NCI-H1417 treated with DMSO at 0.1 percent for 48 hours (cell line): ENCODE results near the gene ADAM22.

Source experiments
- DNase-seq: peaks from one replicate; lab custom pipeline; 2025; lab: John Stamatoyannopoulos, UW

Gene ADAM22

DNA sequence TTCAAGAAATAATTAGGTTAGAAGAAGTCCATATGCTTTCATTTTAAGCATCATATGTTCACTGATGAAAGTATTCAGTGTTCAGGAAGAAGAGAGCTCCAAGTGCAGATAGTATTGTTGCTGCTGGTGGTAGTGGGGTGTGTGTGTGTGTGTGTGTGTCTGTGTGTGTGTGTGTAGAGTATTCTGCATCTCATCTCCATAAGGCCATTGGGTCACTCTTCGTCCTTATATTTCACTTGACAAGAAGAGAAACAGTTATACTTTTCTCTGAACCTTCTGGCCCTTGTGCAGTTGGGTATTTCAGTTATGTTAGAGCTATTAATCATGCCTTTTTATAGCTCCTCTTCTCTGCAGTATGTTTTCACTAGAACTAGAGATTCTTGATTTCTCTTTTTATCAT lies 26.2 kb downstream of the ADAM22 start:
- DNase-seq: no peak

DNA sequence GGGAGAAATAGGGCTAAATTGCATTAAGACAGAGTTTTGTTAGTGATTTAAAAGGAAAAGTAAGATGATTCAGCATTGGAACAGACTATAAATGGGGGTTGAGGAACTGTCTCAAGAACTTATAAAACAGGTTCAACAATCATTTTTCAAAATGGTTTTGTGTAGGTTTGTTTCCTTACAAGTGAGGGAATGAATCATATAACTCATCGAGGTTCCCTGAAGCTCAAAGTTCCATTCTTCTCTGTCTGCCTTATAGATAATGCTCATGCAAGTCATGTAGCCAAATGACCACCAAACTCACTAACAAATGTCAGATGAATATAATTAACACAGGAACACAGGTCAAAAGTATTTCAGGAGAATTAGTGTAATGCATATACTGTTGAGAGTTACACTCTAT lies 27.7 kb downstream of the ADAM22 start:
- DNase-seq: no peak

DNA sequence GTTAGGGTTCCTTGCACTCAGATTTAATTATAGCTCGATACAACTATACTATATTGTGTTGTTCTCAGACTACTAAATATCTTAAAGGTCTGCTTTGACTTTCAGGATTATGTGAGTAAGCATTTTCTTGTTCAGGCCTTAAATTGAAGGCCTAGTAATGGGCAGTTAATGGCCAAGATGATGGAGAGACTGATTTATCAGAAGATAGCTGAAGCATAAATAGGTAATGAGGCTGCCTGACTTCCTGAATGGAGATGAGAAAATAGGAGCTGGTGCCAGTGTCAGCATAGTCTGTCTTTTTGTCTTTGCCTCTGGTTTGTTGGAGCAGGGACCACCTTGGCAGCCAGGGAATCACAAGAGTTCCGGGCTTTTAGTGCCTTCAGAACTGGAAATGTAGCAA lies 32.2 kb downstream of the ADAM22 start:
- no peak for DNase-seq

DNA sequence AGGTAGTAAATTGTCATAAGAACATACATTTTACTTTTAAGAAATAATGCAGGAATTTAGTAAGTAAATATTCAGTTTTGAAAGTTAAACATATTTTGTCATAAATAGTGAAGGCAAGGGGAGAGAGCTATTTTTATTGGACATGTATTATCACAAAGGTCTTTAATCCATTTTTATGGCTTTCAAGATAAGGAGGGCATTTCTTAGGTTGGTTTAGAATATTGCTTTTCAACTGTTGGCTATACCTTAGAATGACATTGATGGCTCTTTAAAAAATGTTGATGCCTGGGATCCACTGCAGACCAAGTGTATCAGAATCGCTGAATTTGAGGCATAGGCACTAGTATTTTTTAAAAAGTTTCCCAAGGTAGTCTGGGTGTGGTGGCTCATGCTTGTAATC lies 34.0 kb downstream of the ADAM22 start:
- no peak for DNase-seq

DNA sequence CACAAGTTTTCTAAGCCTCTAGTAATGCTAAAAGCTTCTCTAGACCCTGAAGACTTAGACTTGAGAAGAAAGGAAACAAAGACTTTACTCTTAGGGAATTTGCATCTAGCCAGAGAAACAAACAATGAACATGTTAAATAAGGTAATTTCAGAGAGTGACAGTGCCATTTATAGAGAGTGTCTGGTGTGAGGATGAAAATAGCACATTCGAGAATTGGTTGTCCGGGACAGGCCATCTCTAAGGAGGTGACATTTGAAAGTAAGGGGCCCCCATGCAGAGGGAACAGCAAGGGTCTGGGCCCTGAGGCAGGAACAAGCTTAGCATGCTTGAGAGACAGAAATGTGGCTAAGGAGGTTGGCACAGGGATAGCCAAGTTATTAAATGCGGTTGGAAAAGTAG lies 48.1 kb downstream of the ADAM22 start:
- DNase-seq: no peak

DNA sequence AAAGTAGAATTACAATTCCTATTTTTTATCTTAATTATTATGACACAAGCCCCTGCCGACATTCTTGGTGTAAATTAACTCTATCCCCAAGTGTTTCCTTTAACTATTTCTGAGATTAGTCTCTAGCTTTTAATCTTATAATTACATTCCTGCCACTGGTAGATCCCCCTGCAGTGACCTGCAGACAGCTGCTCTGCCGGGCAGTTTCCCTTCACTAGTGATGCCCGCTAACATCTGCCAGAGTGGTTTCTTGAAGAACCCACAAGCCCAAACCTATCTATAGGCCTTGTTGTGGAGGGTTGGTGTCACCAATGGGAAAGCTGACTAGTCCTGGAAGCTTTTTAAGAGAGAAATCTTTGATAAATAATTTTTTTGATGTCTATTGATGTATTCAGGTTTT lies 50.0 kb downstream of the ADAM22 start:
- no peak for DNase-seq

DNA sequence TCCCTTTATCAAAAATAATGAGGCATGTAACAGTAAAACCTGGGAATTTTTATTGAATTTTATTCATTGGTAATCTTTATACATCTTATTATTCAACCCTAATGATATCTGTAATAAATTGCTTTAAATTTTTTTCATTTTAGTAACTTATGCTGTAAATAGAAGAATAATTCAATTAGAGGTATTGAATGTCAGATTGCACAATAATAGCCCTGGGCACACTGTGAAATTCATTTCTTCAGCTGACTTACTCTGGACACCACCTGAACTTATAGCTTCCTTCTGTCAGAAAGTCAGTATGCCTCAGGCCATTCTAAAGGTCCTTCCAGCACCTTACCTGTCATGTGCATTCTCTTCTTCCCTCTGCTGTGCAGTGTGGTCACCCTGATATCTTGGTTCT lies 59.2 kb downstream of the ADAM22 start:
- no peak for DNase-seq

DNA sequence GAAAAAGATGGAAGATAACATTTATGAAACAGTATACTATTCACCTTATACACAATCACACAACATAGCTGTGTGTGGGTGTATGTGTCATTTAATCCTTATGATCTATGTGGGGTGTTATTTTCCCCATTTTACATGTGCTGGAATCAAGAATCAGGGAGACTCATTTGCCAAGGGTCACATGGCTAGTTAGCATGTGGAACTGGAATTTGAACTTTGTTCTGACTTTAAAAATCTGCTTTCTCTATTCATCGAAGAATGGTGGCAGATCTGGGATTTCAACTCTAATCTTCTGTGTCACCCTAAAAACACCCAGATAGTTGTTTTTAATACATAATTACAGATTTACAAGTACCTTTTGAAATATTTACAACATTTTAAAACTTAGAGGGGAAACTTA lies 65.2 kb downstream of the ADAM22 start:
- no peak for DNase-seq

DNA sequence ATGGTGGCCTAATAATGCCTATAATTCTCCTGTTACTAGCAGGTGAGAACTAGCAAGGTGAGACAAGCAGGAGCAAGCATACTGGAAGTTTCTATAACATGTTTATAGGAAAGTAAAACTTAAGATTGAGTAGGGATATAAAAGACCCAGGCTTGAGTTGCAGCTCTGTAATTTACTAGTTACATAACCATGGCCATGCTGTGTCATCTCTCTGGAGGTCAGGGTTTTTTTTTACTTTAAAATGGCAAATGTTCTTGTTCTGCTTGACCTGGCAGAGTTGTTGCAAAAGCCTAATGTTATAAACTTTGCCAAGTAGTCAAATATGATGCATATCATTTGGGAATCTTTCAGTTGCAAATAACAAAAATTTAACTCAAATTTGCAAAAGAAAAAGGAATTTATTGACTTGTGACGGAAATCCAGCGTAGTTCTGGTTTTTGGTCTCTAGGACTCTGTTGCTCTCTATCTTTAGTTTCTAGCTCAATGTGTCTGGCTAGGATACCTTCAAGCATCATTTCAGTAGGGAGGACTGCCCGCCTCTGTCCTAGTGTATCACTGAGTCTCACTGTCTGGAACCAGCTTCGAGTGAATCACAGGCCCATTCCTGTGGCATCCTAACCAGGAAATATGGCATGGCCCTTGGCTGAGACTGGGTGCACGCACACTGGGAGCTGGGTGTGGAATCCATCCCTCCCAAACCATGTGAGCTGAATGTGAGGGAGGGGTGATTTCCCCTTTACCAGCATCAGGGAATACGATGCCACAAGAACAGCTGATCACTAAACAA lies 67.9 kb downstream of the ADAM22 start:
- no peak for DNase-seq

DNA sequence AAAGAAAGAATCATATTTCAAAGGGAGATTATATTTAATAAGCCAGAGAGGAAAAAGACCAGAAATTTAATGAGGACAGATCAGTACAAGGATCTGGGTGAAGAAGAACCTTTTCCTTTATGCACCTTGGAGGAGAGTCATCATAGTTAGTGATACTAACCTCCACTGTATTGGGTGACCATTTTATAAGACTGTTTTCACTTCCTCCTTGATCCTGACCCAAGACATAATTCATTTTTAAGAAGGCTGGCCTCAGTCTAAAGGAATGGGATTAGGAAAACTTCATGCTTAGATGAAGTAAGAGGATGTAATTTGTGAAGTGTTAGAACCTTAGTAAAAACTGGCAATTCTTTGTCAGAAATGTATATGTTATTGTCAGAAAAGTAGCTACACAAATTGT lies 68.6 kb downstream of the ADAM22 start:
- DNase-seq: no peak

DNA sequence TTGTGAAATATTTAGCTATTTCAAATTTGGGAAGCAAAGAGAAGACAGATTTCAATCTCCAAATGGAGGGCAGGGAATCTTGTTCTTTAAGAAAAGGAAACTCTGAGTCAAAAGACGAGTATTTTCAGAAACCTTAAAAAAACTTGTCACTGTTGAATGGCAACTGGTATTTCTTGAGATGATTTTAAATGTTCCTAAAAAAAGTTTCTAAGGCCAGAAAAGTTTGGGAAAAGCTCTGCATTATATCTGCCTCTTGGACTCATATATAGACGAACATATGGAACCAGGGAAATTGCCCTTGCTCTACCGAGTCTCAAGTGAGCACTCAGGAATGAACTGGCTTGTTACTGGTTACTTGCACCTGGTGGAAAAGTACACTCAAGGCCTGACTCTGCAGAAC lies 69.5 kb downstream of the ADAM22 start:
- no peak for DNase-seq

DNA sequence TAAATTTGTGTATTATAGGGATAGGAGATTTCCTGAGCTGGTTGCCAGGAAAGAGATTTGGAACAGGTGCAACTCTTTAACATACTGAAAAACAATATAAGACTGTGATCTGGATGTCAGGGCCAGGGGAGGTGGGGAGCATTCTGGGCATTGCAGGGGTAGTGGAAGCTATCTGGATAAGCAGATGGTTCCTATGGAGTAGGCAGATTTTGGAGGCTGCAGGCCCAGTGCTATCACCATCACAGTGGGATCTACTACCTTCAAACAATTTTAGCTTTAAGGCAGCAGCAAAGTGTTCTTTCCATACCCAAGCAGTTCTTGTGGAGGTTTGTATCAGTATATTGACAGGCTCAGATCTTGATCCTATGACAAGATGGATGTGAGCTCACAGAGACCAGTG lies 71.1 kb downstream of the ADAM22 start:
- DNase-seq: no peak

DNA sequence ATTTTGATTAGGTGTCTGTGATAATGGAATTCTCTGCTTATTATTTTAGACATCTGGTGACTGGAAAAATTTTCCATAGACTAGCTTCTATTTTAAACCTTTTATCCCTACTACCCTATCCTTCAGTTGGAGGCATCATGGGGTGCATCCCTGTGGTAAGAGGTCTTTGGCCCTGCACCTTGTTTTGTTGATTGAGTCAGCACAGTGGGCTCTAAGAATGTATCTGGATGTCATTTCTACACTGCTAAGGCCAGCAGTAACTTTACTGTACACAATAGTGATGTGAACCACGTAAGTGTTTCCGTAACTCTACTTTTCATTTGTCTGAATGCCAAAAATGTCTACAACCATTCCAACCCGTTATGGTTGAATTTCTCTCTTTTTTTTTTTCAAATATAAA lies 75.6 kb downstream of the ADAM22 start:
- no peak for DNase-seq

DNA sequence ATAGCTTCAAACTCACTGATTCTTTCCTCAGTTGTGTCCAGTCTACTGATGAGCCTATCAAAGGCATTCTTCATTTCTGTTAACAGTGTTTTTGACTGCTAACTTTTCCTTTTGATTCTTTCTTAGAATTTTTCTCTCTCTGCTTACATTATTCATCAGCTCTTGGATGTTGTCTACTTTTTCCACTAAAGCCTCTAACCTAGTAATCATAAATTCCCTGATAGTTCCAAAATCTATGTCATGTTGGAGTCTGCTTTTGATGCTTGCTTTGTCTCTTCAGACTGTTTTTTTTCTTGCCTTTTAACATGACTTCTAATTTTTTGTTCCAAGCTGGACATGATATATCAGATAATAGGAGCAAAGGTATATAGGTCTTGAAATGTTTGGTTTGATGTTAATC lies 78.0 kb downstream of the ADAM22 start:
- DNase-seq: no peak

DNA sequence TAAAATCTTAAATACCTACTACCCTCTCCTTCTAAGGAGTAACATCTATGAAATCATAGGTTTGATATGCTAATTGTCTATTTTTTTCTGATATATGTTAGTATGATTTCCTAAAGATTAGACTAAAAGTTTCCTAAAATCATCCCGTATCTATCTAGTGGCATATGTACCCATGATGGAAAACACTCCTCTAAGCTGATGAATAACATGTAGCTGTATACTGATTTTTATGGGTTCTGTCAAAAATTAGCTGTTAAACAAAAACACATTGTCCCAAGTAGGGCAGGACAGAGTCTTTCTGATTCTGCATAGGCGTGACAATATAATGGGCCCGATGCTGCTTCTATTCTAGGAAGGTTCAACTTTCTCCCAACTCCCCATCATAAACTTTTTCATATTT lies 79.9 kb downstream of the ADAM22 start:
- no peak for DNase-seq

DNA sequence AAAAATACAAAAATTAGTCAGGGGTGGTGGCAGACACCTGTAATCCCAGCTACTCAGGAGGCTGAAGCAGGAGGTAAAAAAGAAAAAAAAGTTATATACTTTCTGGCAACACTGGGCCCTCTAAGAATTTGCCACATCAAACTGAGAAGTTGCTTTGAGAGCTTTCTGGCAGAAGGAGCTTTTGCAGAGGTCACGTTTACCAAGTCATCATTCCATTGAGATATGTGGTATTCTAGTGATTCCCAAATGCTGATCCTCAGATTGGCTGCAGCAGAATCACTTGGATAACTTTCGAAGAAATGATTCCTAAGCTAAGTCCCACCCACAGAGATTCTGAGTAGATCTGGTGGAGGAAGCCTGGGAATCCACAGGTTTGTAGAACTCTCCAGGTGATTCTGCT lies 80.5 kb downstream of the ADAM22 start:
- no peak for DNase-seq

DNA sequence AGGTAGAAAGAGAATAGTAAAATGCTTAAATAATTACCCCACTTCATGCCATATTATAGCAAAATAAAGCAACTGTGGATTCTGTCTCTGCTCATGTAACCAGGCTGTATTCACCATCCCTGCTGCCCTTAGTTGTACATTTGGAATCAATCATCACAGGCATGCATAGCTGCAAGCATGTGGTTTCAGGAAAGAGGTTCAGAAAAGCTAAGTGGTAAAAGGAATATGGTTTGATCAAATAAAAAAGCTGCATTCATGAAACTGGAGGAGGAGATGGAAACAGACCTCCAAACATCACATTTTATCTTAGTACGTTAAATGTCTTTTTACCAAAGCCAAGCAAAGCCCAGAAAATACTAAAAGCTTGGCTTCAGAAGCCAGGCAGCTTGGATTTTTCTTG lies 81.3 kb downstream of the ADAM22 start:
- no peak for DNase-seq

DNA sequence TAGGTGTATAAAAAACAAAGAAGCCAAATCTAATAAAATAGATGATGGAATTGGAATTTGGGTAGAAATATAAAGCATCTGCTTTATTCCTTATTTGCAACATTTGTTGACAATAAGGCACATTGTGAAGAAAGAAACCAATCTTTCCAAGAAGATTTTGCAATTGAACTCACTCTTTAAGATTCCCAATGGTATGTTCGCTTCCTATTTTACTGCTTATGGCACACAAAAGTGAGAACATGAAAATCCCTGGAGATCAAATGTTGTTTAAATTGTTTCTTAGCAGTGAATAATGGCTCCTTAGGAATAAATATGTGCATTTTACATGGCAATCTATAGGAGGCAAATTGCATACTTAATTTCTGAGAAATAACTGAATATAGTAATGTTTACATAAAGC lies 84.5 kb downstream of the ADAM22 start:
- DNase-seq: no peak

DNA sequence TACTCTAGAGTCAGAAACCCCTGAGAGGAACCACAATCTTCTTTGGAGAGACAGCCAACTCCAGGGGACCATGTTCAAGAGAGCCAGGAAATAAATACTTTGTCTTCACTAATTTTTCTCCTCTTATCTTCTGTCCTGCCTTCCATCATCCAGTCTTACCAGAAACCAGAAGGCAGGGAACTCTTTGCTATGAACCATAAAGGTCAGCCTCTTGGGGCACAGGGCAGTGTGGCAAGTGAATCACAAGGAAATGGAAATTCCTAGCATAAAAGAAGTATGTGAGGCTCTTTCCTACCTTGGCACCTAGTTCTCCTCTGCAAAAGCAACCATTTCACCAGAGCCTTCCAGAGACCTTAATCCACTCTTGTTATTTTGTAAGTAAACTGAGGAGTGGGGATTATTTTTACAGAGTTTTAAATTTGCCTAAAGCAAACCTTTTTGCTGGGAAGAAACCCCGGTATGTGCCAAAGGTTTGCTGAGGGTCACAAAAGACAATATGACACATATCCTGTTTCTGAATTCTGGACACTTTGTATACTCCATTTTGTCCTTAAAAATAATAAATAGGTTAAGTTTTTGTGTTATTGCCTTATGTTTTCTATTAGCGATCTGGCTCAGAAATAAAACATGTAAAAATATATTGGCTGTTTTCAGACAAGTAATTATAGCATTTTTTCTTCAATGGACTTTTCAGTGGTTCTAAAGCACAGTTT lies 87.1 kb downstream of the ADAM22 start:
- no peak for DNase-seq

DNA sequence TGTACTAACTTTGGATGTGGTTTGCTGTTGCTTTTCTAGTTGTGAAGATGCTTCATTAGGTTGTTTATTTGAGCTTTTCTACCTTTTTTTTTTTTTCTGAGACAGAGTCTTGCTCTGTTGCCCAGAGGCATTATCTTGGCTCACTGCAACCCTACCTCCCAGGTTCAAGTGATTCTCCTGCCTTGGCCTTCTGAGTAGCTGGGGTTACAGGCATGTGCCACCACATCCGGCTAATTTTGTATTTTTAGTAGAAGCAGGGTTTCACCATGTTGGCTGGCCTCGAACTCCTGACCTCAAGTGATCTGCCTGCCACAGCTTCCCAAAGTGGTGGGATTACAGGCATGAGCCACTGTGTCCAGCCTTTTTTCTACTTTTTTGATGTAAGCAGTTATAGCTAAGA lies 93.7 kb downstream of the ADAM22 start:
- no peak for DNase-seq

DNA sequence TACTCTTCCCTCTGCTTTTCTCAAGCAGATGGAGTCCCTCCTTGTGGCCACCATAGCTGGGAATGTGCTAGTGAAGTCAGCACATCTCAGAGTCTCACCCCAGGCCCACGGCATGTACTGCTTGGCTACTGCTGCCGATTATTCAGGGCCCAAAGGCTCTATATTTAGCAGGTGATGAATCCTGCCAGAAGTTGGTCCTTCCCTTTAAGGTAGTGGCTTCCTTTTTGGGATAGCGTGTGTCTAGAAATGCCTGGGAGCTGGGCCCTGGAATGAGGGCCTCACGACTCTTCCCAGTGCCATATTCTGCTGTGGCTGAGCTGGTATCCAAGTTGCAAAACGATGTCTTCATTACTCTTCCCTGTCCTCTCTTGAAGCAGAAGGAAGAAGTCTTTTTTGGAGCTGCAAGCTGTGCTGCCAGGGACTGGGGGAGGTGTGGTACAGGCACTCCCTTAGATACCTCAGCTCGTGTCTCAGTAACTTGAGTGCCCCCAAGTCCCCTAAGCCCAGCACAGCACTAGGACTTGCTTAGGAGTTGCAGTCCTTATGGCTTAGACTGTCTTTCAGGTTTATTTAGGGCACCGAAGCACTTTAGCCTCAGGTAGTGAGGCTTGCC lies 100.1 kb downstream of the ADAM22 start:
- no peak for DNase-seq

DNA sequence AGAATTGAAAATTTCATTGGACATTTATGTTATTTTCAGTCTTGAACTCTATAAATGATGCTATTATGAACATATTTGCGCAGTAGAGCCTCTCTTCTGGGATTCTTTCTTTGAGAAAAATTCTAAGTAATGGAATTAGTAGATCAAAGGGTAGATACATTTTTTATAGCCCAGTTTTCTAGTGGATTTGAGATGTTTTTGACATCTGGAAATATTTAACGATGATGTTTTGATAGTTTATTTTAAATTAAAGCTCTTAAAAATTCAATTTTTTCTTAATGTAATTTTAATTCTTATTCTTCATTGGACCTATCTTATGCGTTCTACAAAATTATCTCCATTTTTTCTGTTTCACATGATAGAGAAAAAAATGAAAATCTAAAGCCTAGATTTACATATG lies 103.0 kb downstream of the ADAM22 start:
- DNase-seq: no peak

DNA sequence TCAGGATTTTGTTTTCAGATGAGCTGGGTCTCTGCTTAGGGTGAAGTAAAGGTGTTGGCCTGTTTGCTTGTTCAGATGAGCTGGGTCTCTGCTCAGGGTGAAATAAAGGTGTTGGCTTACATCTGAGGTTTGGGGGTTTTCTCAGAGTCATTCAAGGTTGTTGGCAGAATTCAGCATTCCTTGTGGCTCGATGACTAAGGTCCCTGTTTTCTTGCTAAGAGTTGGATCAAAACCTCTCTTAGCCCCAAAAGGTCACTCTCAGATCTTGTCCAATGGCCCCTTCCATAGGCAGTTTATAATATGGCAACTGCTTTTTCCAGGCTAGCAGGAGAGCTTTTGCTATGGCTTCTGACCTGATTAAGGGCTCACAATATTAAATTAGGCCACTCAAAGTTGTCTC lies 106.6 kb downstream of the ADAM22 start:
- no peak for DNase-seq

DNA sequence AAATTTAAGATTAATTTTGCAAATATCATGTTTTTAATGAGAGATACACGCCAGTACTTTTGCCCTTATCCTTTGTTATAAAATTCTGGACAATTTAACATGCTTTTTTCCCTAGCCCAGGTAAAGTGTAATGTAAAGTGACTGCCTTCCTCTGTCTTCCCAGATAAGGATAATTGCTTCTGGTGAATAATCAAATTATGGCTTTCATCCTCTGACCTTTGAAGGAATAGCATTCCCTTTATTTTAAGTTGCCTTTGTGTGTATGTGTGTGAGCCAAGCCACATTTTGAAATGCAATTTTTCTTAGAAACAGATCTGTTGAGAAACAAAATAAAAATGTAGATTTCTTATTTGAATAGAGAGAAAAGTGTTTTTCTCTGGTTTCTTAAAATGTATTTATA lies 107.5 kb downstream of the ADAM22 start:
- DNase-seq: no peak
